GM12891 (cell line): ENCODE data around the gene ARL6IP1.

Experiments used
- DNase-seq: peaks from one replicate; pipeline ENCODE4 v3.0.0; 2011; ENCODE audit warnings: low spot score; ENCODE audit not compliant: insufficient read length
- FAIRE-seq: peaks from 2 replicates; lab custom pipeline; 2011; peaks lifted over from hg19 to GRCh38; lab: Jason Lieb, UNC
- PAX5 ChIP-seq: IDR thresholded peaks from 2 replicates; pipeline ENCODE4 v1.6.1; 2011; ENCODE audit warnings: low read length, moderate library complexity, mild to moderate bottlenecking; ENCODE audit not compliant: insufficient read depth, severe bottlenecking
- POLR2A ChIP-seq: IDR thresholded peaks from 2 replicates; pipeline ENCODE4 v1.6.1; 2011; ENCODE audit warnings: low read depth, low read length, control low read depth
- POLR2AphosphoS5 ChIP-seq: IDR thresholded peaks from 2 replicates; pipeline ENCODE4 v1.6.1; 2011; ENCODE audit warnings: low read depth, low read length, control low read depth
- POU2F2 ChIP-seq: IDR thresholded peaks from 2 replicates; pipeline ENCODE4 v1.6.1; 2011; ENCODE audit warnings: low read depth, mild to moderate bottlenecking, control low read depth, low read length, moderate library complexity
- SPI1 ChIP-seq: IDR thresholded peaks from 2 replicates; pipeline ENCODE4 v1.6.1; 2011; ENCODE audit warnings: low read depth, low read length, control low read depth
- TAF1 ChIP-seq: IDR thresholded peaks from 2 replicates; pipeline ENCODE4 v1.6.1; 2011; ENCODE audit warnings: low read depth, low read length, control low read depth

The ARL6IP1 gene

DNA sequence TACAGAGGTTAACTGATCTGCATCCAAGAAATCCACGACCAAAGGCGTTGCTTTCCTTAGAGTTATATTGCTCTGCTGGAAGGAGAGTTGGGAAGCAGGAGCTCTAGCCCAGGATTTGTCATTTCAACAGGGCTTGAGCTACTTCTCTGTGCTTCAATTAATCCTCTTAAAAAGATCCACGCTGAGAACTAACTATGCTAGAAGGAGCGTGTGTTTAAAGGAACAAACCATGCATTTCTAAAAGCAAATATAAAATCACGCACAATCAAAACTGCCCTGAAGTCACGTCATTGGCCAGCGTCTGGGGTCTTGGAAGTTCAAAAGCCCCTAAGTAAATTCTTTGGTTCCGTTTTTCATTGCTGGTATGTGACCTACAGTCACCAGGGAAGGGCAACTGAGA is 1.1 kb downstream of the ARL6IP1 start:
- TF ChIP-seq PAX5: no peak
- 0 out of 2 replicates have a peak, but pooled peaks have one; percentile 6 for TF ChIP-seq POLR2AphosphoS5
- DNase-seq (no peak), FAIRE-seq (no peak)

DNA sequence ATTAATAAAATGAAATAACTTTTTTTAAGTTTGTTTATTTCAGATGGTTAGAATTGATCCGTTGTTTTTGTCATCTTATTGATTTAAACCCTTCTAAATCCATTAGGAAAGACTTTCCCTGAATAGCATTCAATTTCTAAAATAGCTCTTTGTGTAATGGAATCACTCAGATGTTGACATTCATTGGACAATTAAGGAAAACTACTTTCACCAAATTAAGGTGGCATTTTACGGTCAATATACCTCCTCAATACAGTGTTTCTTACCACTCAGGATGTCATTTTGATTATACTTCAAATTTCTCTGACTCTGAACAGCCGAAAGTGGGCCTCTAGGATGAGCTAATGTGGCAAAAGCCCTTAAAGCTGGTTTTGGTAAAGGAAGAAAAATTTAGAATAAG is 1.8 kb downstream of the ARL6IP1 start:
- no peak for FAIRE-seq
- DNase-seq: no peak
- TF ChIP-seq POLR2A (no peak), PAX5 (no peak), POLR2AphosphoS5 (no peak), SPI1 (no peak), TAF1 (no peak), POU2F2 (no peak)

DNA sequence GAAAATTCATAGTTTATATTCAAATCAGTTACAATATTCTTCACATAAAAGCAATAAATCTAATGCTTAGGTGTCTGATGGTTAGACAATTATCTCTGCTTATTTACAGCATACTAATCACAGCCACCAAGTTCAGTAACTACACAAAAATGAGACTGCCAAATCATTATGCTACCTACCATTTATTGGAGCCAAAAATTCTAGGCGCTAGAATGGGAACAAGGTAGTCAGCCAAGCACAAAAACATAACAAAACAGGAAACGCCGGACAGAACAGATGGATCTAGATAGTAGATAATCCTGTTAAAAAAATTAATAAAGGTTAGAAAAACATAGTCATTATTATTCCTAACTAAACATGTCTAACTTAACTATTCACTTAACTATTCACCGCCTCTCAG is 3.6 kb downstream of the ARL6IP1 start:
- DNase-seq (no peak), FAIRE-seq (no peak)
- TF ChIP-seq POLR2A (no peak), SPI1 (no peak), TAF1 (no peak)

DNA sequence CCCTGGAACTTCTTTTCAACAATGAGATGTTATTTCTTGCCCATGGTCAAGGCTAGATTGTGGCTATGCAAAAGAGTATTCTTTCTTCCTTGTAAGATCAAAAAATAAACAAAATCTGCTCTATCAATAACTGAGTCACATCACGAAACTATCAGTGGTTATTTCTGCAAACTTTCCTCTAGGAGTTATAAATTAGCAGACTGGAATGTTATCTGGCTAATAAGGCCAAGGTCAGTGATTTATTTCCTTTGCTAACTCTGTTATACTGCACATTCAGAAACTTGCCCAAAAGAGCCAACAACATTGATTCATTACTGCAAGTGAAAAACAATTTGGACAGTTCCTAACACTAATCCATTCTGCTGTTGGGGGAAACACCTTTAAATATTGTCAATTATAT is 5.0 kb downstream of the ARL6IP1 start:
- TF ChIP-seq TAF1 (no peak), POLR2A (no peak), SPI1 (no peak), PAX5 (no peak), POLR2AphosphoS5 (no peak), POU2F2 (no peak)
- DNase-seq (no peak), FAIRE-seq (no peak)

DNA sequence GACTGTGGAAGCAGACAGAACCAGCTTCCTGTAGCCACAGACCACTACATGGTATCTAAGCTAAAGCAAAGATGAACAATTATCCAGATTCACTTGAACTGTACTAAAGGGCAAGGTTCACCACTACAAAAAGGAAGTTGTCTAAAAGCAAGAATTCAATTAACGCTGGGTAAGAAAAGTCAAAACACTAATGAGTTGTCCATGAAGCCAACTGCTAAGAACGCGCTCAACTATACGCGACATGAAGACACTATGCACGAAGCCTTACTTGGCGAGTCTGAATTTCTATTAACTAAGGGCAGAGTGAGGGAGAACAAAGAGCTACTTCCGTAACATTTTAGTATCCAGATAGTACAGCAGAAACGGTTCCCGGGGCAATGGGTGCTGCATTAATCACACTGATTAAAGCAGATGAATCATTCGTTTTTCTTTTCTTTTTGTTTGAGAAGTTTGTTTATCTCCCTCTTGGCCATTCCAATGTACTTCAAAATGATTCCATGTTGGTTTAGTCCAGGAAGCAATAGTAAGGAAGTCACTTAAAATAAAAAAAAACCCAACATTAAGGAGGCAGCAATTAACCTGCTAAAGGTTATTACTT is 8.4 kb downstream of the ARL6IP1 start:
- no peak for TF ChIP-seq PAX5
- TF ChIP-seq POLR2A: no peak
- no peak for TF ChIP-seq TAF1
- no peak for TF ChIP-seq POLR2AphosphoS5
- FAIRE-seq (no peak), DNase-seq (no peak)

DNA sequence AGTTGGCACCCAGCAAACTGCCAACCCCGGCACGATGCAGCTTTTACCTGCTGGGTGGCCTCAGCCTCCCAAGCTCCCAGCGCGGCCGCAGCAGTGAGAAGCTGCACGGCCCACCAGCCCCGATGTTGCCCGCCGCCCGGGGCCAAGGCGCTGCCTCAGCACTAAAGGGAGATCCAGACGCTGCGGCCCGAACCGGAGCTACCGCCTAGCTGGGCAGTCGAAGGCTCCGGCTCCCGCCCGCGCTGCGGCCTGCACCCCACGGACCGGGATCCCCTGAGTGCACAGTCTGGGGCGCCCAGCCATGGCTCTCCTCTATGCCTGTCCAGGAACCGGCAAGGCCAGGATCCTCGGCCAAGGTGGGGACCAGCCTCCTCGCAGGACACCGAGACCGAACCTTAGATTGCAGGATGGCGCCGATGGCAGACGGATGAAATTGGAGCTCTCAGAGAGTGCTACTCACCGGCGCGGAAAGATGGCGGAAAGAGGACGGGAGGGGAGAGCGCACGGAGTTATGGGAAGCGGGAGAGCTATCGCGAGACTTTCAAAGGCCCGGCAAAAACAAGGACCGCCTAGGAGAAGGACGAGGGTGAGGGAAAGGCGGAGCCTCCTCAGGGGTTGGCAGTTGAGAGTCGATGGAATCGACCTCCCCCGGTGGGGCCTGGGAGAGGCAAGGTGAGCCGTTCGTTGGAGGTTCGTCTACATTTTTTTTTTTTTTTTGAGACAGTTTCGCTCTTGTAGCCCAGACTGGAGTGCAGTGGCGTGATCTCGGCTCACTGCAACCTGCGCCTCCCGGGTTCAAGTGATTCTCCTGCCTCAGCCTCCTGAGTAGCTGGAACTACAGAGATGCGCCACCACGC is 11.3 kb downstream of the ARL6IP1 start, which contains the start of gene RPS15A:
RPS15A (minus strand) TSS at position 485 of the 857 bp plus-strand sequence. CDS start 1,221 bp downstream, outside the sequence.
- peak; percentile 95 for DNase-seq
- peak; percentile 99 for TF ChIP-seq POLR2AphosphoS5
- TF ChIP-seq TAF1: peak; percentile 98
- peak; percentile 74 for TF ChIP-seq POU2F2
- TF ChIP-seq POLR2A: peak; percentile 99
- no peak for TF ChIP-seq PAX5
- peak; percentile 77 for FAIRE-seq

DNA sequence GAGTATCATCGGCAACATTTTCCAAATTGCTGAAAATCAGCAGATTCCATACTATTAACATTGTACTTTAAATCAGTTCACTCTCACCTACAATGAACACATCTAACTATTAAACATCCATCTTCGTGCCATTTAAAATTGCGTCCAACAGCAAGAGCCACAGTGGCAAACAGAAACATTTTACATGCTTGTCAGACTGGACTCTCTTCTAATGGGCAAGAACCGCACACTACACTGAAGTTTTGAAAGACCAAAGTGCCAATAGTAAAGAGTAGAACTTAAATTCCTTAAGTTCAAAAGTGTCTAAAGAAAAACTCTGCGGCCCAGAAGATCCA is 11.9 kb downstream of the ARL6IP1 start:
- DNase-seq (no peak), FAIRE-seq (peak; percentile 5)
- no peak for TF ChIP-seq SPI1
- no peak for TF ChIP-seq POU2F2
- no peak for TF ChIP-seq POLR2A
- no peak for TF ChIP-seq TAF1
- TF ChIP-seq PAX5: no peak
- no peak for TF ChIP-seq POLR2AphosphoS5

DNA sequence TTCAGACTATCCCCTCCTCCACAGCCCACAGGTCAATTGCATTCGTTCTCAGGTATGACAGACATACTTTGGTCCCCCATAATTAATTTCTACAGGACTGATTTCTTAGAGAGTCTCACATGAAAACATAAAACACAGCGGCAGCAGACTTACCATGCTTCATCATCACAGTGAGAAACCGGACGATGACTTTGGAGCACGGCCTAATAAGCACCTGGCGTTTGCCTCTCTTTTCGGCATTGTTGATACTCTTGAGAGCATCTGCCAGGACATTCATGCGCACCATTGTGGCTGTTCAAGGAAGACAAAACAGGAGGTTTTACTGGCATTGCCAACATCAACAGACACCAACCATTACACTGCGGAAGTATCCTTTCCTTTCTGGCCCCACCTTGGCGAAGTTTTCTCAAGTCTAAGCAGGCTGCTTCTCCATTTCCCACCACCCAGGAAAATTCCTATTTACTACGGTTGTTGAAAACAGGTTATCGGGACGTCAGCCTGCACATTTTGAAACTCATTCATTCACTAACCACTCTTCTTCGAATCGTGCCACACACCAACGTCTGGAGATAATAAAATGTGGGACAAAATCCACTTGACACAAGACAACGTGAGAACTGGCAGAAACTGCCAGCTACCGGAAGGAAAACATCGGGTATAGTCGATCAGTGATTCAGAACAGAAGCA is 12.4 kb downstream of the ARL6IP1 start:
- FAIRE-seq (no peak), DNase-seq (no peak)
- TF ChIP-seq PAX5: no peak
- no peak for TF ChIP-seq TAF1
- TF ChIP-seq SPI1: no peak
- TF ChIP-seq POU2F2: no peak
- no peak for TF ChIP-seq POLR2AphosphoS5
- TF ChIP-seq POLR2A: no peak

DNA sequence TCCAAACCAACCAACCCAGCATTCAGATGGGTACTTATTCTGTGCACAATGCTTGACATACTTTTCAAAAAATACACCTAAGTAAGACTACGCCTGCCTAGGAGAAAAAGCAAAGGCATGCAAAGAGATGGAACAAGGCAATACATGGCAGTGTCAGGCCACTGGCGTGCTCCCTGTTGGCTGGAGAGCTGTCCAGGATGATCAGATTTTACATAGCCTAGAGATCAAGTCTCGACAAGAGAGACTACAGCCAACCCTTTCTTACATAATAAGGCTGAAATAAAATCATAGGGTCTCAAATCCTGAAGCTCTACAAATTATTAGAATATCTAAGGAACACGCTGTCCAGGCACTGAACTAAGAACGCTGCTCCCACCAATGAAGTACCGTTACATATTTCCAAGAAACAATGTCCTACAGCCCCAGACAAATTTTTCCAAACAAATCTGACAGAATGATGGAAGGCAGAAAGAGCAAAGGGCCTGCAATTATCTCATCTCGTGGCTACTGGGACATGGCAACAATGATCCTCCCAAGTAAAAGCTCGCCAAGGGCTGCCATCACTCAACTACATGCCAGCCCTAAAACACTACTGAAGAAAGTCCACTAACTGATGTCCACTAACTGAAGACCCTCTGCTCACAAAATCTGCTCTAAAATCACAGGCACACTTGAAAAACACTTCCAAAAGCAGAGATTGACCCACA is 16.3 kb downstream of the ARL6IP1 start:
- DNase-seq: no peak
- TF ChIP-seq PAX5 (no peak), POU2F2 (no peak), POLR2AphosphoS5 (no peak), POLR2A (no peak), TAF1 (no peak), SPI1 (no peak)
- FAIRE-seq: no peak
